HuH-7 (cell line): ENCODE measurements around the gene PCDH15.
"Not testable (repeated sequence)": the region's sequence is repeated elsewhere in the genome, so short reads cannot be mapped to it uniquely, and the experiment has no call there.

Experiments
- DNase-seq: peaks from one replicate; pipeline ENCODE4 v3.0.0; 2011; ENCODE audit warnings: low spot score

Gene PCDH15

GRCh38 chr10:54394598-54394997 is 406.4 kb downstream of the PCDH15 start:
- DNase-seq = not testable (repeated sequence)

- DNase-seq = peak; percentile 0
Measured at GRCh38 chr10:54372179-54372578, 428.9 kb downstream of the PCDH15 start.

- DNase-seq = no peak
Measured at GRCh38 chr10:54368984-54369383, 432.0 kb downstream of the PCDH15 start.

GRCh38 chr10:54363390-54363789 is 437.6 kb downstream of the PCDH15 start:
- no peak for DNase-seq

- DNase-seq = no peak
Measured at GRCh38 chr10:54342058-54342457, 459.0 kb downstream of the PCDH15 start.

- no peak for DNase-seq
Measured at GRCh38 chr10:54335296-54335695, 465.7 kb downstream of the PCDH15 start.

GRCh38 chr10:54319341-54319740 is 481.7 kb downstream of the PCDH15 start:
- no peak for DNase-seq

GRCh38 chr10:54318470-54318869 is 482.6 kb downstream of the PCDH15 start:
- no peak for DNase-seq

- DNase-seq = no peak
Measured at GRCh38 chr10:54314430-54314829, 486.6 kb downstream of the PCDH15 start.

GRCh38 chr10:54284526-54285193 is 516.4 kb downstream of the PCDH15 start:
- no peak for DNase-seq

- no peak for DNase-seq
Measured at GRCh38 chr10:54282012-54282411, 519.0 kb downstream of the PCDH15 start.

- DNase-seq = no peak
Measured at GRCh38 chr10:54266395-54266794, 534.6 kb downstream of the PCDH15 start.

GRCh38 chr10:54262726-54263125 is 538.3 kb downstream of the PCDH15 start:
- no peak for DNase-seq

- DNase-seq = no peak
Measured at GRCh38 chr10:54259104-54259503, 541.9 kb downstream of the PCDH15 start.

GRCh38 chr10:54234832-54235231 is 566.2 kb downstream of the PCDH15 start:
- no peak for DNase-seq

- DNase-seq = no peak
Measured at GRCh38 chr10:54203401-54203800, 597.6 kb downstream of the PCDH15 start.

- DNase-seq = no peak
Measured at GRCh38 chr10:54198051-54198450, 603.0 kb downstream of the PCDH15 start.

GRCh38 chr10:54194806-54195205 is 606.2 kb downstream of the PCDH15 start:
- no peak for DNase-seq

GRCh38 chr10:54159924-54160323 is 641.1 kb downstream of the PCDH15 start:
- no peak for DNase-seq

GRCh38 chr10:54148508-54148907 is 652.5 kb downstream of the PCDH15 start:
- DNase-seq = no peak

- DNase-seq = no peak
Measured at GRCh38 chr10:54139819-54140428, 661.1 kb downstream of the PCDH15 start.

GRCh38 chr10:54137396-54137795 is 663.6 kb downstream of the PCDH15 start:
- no peak for DNase-seq

- no peak for DNase-seq
Measured at GRCh38 chr10:54133203-54133602, 667.8 kb downstream of the PCDH15 start.

GRCh38 chr10:54131833-54132232 is 669.2 kb downstream of the PCDH15 start:
- no peak for DNase-seq
